ENCODE results near the gene NEBL.

NEBL gene

GRCh38 chr10:20769481-20769880, 127.6 kb downstream of the NEBL start:
- DNase-seq = no peak

GRCh38 chr10:20768843-20769242, 128.3 kb downstream of the NEBL start:
- no peak for DNase-seq

DNA sequence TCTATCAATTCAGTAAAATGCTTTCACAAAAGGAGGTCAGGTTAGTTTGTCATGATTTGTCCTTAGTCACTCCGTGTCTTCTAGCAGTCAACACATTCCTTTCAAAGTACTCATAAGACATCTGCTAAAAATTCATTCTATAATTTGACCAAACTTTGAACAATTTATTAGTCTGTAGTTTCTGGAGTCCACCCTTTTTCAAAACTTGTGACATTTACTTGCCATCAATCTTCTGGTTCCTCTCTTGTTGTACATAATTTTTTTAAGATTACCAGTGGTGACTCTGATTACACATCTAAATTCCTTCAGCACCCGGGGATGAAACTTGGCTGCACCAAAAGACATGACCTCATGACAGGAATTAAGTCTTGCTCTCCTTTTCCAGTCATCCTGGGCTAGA, 130.1 kb downstream of the NEBL start:
- DNase-seq = peak; percentile 49

- no peak for DNase-seq
Observed at GRCh38 chr10:20765066-20765465, 132.0 kb downstream of the NEBL start.

GRCh38 chr10:20760460-20760859, 136.7 kb downstream of the NEBL start:
- DNase-seq = no peak

GRCh38 chr10:20748551-20748950, 148.6 kb downstream of the NEBL start:
- no peak for DNase-seq

- DNase-seq = no peak
Observed at GRCh38 chr10:20747782-20748181, 149.3 kb downstream of the NEBL start.

GRCh38 chr10:20746856-20747255, 150.3 kb downstream of the NEBL start:
- no peak for DNase-seq

- no peak for DNase-seq
Observed at GRCh38 chr10:20745556-20746375, 151.3 kb downstream of the NEBL start.

DNA sequence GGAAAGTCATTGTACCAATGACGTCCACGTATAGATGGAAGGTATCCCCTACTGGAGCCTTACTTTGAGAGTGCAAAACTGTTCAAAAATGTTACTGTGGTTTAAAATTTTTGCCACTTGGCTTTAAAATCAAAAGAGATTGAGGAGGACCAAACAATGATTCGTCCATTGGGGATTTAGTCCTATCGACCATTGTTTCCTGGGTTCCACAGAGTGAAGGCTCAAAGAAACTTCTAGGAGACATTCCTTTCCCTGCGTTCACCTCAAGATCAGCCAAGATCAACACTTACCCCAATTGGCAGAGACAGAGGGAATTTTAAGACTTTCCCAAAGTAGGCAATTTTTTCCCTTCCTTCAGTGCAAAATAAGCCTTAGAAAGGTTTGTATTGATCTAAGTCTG, 152.3 kb downstream of the NEBL start:
- no peak for DNase-seq

GRCh38 chr10:20743942-20744341, 153.2 kb downstream of the NEBL start:
- no peak for DNase-seq

GRCh38 chr10:20742737-20743541, 154.2 kb downstream of the NEBL start:
- DNase-seq = no peak

DNA sequence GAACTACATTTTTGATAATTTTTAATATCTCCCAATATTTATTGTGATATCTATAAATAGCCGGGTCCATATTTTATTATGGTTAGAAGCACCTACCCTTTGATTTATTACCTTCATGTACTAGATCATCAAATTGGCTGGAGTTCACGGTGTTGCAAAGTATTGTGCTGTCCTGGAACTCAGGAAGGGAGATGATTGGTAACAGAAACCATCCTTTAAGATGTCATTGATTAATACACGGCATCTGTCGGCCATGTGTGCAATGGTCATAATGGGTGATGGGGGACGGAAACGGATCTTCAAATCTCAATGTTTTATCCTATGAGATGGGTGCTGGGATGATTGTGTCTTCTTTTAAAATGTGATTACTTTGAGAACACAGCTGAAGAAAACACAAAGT, 157.0 kb downstream of the NEBL start:
- no peak for DNase-seq

- no peak for DNase-seq
Observed at GRCh38 chr10:20737107-20737506, 160.0 kb downstream of the NEBL start.
